PC-9 (cell line): ENCODE results near the gene RRM2.

Source experiments
- CTCF ChIP-seq: fragments of 200-600 bp; sonication (generic); conservative IDR thresholded peaks from 2 replicates; pipeline ENCODE4 v1.6.1; 2017; ENCODE audit warnings: mixed run types, antibody characterized with exemption, mild to moderate bottlenecking, moderate library complexity
- EZH2 ChIP-seq: fragments of 200-600 bp; sonication (generic); IDR thresholded peaks from 2 replicates; pipeline ENCODE4 v1.8.0; 2017; ENCODE audit warnings: antibody characterized with exemption, low read depth

- no peak for TF ChIP-seq CTCF
- TF ChIP-seq EZH2, result no peak
Observed at GRCh38 chr2:10146366-10147005, 23.9 kb downstream of the RRM2 start.
